Skeletal muscle tissue (tissue), 4 donors: Measurements from ENCODE around the gene VOPP1. TPM values are rescaled to one million over a fixed set of nuclear protein-coding genes. Genes with fewer than 3 reads are reported as not detected.

ENCODE experiments used
- H3K27ac ChIP-seq: one replicate; pipeline ENCODE4 v1.7.0; 2013; ENCODE audit warnings: mild to moderate bottlenecking, low read depth, low read length, inconsistent platforms
- H3K27me3 ChIP-seq, 3 donors: one replicate each; pipeline ENCODE4 v1.7.0; 2013; ENCODE audit warnings: low read length in 3 of 3; ENCODE audit not compliant: control insufficient read depth in 3 of 3, insufficient read depth in 3 of 3
- H3K36me3 ChIP-seq, 3 donors: one replicate each; pipeline ENCODE4 v1.7.0; 2013; ENCODE audit warnings: low read length in 3 of 3; ENCODE audit not compliant: control insufficient read depth in 3 of 3, insufficient read depth in 3 of 3
- H3K4me1 ChIP-seq, 3 donors: one replicate each; pipeline ENCODE4 v1.7.0; 2013; ENCODE audit warnings: low read length in 3 of 3, mild to moderate bottlenecking in 3 of 3; ENCODE audit not compliant: control insufficient read depth in 3 of 3, insufficient read depth in 3 of 3
- H3K4me3 ChIP-seq, 3 donors: one replicate each; pipeline ENCODE4 v1.7.0; 2013; ENCODE audit warnings: low read length in 3 of 3
- H3K9ac ChIP-seq, 3 donors: one replicate each; pipeline ENCODE4 v1.7.0; 2013; ENCODE audit warnings: low read length in 3 of 3, mild to moderate bottlenecking in 3 of 3, moderate library complexity in 2 of 3, low read depth in 1 of 3
- H3K9me3 ChIP-seq, 3 donors: one replicate each; pipeline ENCODE4 v1.7.0; 2013; ENCODE audit warnings: low read length in 3 of 3; ENCODE audit not compliant: control insufficient read depth in 3 of 3
- total RNA-seq: library from RNA; depleted of rRNA; stranded (reverse); fragments of >200 nt; gene quantifications from one replicate; pipeline ENCODE4 v1.2.3, GENCODE V29; 2014
- donor health status: Osteomylitis.

The VOPP1 gene
- total RNA-seq, 1 donor from 2014 or later = 23.5 TPM

DNA sequence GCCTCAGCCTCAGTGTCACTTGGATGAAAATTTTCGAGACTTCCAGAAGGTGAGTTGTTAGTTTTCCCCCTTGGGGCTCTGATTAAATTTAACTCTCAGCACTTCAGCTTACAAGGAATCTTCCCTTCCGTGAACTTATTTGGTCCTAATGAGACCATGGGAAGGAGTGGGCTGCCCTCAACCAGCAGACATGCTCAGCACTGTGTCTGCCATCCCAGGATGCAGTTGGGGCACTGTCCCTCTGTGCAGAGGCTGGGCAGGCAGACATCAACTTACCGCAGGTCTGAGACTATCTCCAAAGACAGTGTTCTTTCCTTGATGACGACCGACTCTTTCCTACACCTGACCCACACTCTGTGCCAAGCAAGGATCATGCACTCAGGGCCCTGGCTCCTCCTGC, 36.7 kb downstream of the VOPP1 start:
- Histone ChIP-seq H3K27me3 (no peaks in the 10 kb centered on the region), H3K36me3 (no peaks in the 10 kb centered on the region), H3K9ac (no peak overlapping the region), H3K9me3 (no peaks in the 10 kb centered on the region), H3K4me1 (peaks cover 52 to 68% (median 64%) of the 10 kb centered on the region in 3 donors), H3K27ac (no peak overlapping the region), H3K4me3 (no peak overlapping the region)

DNA sequence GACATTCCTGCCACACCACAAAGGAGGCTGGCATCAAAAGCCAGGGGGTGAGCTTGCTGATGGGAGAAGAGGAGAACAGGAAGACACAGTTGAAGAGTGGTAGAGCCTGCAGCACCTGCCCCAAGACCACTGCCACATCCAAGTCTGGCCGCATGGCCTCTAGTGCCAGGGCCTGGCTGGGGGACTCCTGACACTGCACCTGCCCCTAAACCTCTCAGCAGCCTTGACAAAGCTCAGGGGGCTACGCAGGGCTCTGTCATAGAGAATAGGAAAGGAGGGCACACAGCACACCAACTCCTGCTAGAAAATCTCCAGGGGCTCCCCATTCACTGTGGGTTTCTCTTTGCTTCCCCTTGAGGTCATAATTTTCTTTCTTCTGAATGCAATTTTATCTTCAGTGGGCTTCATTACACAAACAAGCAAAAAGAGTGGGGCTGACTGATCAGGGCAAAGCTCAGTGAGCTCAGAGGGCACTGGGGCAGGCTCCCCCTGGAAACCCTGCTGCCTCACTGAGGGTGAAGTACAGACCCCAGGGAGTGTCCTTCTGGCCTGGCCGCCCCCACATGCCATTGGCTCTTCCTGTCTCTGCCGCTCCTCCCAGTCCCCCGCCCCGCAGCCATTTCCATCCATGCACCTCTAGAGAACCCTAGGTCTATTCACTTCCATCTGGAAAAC, 37.2 kb downstream of the VOPP1 start:
- H3K27me3 ChIP-seq = no peaks in the 10 kb centered on the region
- peak overlapping the region in 2 of 3 donors; percentile 27 to 54 for H3K9ac ChIP-seq
- H3K9me3 ChIP-seq = no peaks in the 10 kb centered on the region
- H3K4me1 ChIP-seq = peaks cover 52 to 65% (median 61%) of the 10 kb centered on the region in 3 donors
- peak overlapping the region; percentile 71 for H3K27ac ChIP-seq
- no peaks in the 10 kb centered on the region for H3K36me3 ChIP-seq
- no peak overlapping the region for H3K4me3 ChIP-seq

DNA sequence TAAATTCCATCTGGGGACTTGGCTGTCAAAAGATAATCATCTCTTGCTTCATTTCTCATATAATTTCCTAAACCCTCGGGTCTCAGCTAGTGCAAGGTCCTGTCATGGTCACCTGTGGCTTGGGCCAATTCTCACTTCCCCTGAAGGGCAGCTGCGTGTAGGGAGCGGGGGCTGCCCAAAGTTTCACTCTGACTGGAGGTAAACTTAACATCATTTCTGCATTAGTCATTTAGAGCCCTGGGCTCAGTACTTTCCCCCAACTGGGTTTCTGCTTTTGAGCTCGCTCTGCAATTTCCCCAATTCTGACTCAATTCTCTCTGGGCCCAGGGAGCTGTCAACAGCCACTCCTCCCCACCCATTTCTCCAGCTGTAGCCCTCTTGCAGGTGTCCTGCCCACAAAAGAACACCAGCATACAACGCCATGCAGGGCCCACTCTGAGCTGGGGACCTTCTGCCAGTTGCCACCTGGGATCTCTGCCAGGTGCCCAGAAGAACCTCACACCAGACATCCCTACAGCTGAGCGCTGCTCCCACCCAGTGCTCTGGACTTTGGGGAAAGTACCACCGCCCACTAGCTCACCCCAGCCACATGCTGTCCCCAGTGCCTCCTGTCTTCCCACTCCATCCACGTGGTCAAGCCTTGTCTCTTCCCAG, 37.9 kb downstream of the VOPP1 start:
- Histone ChIP-seq H3K9me3 (no peaks in the 10 kb centered on the region), H3K4me3 (no peak overlapping the region), H3K4me1 (peaks cover 52 to 65% (median 57%) of the 10 kb centered on the region in 3 donors), H3K9ac (peak overlapping the region in 2 of 3 donors; percentile 27 to 54), H3K36me3 (no peaks in the 10 kb centered on the region), H3K27me3 (no peaks in the 10 kb centered on the region), H3K27ac (peak overlapping the region; percentile 71)

- Histone ChIP-seq H3K4me1 (peaks cover 52 to 65% (median 57%) of the 10 kb centered on the region in 3 donors), H3K9ac (peak overlapping the region in 2 of 3 donors; percentile 40 to 47)
Observed at GRCh38 chr7:55533729-55534080, 38.6 kb downstream of the VOPP1 start.

GRCh38 chr7:55533050-55533728, 39.1 kb downstream of the VOPP1 start:
- peaks cover 52 to 64% (median 53%) of the 10 kb centered on the region in 3 donors for H3K4me1 ChIP-seq
- H3K9me3 ChIP-seq = no peaks in the 10 kb centered on the region
- H3K9ac ChIP-seq = peak overlapping the region in 1 of 3 donors; percentile 47
- no peaks in the 10 kb centered on the region for H3K27me3 ChIP-seq
- H3K4me3 ChIP-seq = no peak overlapping the region
- no peaks in the 10 kb centered on the region for H3K36me3 ChIP-seq
- H3K27ac ChIP-seq = peak overlapping the region; percentile 71

More at GRCh38 chr7:55533729-55534080, 38.6 kb downstream of the VOPP1 start:
- no peaks in the 10 kb centered on the region for H3K9me3 ChIP-seq
- H3K27me3 ChIP-seq = no peaks in the 10 kb centered on the region
- peak overlapping the region; percentile 71 for H3K27ac ChIP-seq
- no peak overlapping the region for H3K4me3 ChIP-seq
- H3K36me3 ChIP-seq = no peaks in the 10 kb centered on the region

DNA sequence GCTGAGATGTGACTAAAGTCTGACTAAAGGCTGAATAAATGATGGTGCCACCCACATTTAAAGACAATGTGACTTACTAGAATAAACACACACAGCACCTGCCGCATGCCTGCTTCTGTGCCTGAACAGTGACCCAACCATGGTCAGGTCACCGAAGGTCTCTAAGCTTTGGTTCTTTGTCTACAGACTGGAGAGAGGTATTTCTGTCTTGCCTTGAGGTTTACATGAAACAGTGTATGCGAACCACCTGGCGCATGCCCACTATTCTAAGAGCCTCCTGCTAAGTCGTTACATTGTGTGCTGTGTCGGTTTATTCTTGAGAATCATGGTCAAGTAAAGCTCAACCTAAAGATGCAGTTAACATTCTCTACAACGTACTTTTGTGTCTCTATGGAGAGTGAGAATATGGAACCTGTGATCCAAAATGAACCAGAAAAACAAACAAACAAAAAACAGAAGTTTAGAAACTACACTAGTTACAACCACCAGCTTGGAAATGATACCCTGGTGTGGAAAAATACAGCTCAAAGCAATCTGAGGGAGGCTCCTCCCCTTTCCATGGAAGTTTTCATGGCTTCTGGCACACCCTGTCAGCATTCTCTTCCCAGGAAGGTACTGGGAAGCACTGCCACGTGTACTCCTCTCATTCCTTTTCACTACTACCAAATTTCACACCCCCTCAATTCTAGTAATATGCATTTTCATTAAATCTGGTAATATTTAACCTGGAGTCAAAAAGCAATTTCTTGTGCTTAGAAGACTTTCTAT, 40.0 kb downstream of the VOPP1 start:
- Histone ChIP-seq H3K9me3 (no peaks in the 10 kb centered on the region), H3K27ac (peak overlapping the region; percentile 42), H3K27me3 (no peaks in the 10 kb centered on the region), H3K36me3 (no peaks in the 10 kb centered on the region), H3K4me3 (no peak overlapping the region), H3K9ac (no peak overlapping the region), H3K4me1 (peaks cover 49 to 57% (median 51%) of the 10 kb centered on the region in 3 donors)

GRCh38 chr7:55531536-55531935, 40.8 kb downstream of the VOPP1 start:
- Histone ChIP-seq H3K36me3 (no peaks in the 10 kb centered on the region), H3K9me3 (no peaks in the 10 kb centered on the region), H3K4me1 (peaks cover 45 to 57% (median 48%) of the 10 kb centered on the region in 3 donors), H3K4me3 (no peak overlapping the region), H3K27ac (no peak overlapping the region), H3K27me3 (no peaks in the 10 kb centered on the region), H3K9ac (no peak overlapping the region)

DNA sequence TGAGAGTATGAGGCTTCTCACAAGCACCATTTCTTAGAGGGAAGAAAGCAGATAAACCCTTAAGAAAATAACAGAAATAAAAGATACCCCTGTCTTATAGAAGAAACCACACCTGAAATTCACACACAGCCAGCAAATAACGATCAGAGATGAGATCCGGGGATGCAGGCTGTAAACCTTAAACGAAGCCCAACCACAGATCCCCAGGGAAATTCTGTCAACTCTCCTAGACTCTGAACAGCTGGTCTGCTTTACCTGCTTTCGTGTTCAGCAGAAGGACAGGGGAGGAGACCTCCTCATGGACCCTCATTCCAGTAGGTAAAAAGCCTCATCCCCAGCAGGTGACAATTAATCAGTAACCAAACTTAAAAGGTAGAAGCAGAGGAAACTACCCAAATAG, 45.0 kb downstream of the VOPP1 start:
- Histone ChIP-seq H3K27me3 (no peaks in the 10 kb centered on the region), H3K27ac (peak overlapping the region; percentile 31), H3K9me3 (no peaks in the 10 kb centered on the region), H3K36me3 (no peaks in the 10 kb centered on the region), H3K9ac (no peak overlapping the region), H3K4me1 (peaks cover 32 to 51% (median 43%) of the 10 kb centered on the region in 3 donors), H3K4me3 (no peak overlapping the region)

GRCh38 chr7:55526770-55527169, 45.5 kb downstream of the VOPP1 start:
- peaks cover 36 to 51% (median 45%) of the 10 kb centered on the region in 3 donors for H3K4me1 ChIP-seq
- H3K27me3 ChIP-seq = no peaks in the 10 kb centered on the region
- H3K9me3 ChIP-seq = no peaks in the 10 kb centered on the region
- peak overlapping the region in 2 of 3 donors; percentile 24 to 25 for H3K4me3 ChIP-seq
- no peak overlapping the region for H3K9ac ChIP-seq
- peak overlapping the region; percentile 31 for H3K27ac ChIP-seq
- H3K36me3 ChIP-seq = no peaks in the 10 kb centered on the region
